GM21529 (cell line): Measurements from ENCODE around the gene MGLL.
"Not testable (repeated sequence)": the region's sequence is repeated elsewhere in the genome, so short reads cannot be mapped to it uniquely, and the experiment has no call there.

ENCODE experiments used
- ATAC-seq: cut with Tn5 transposase; IDR thresholded peaks from one replicate; pipeline ENCODE4 v1.9.1; 2021; ENCODE audit not compliant: unreplicated experiment

MGLL gene

DNA sequence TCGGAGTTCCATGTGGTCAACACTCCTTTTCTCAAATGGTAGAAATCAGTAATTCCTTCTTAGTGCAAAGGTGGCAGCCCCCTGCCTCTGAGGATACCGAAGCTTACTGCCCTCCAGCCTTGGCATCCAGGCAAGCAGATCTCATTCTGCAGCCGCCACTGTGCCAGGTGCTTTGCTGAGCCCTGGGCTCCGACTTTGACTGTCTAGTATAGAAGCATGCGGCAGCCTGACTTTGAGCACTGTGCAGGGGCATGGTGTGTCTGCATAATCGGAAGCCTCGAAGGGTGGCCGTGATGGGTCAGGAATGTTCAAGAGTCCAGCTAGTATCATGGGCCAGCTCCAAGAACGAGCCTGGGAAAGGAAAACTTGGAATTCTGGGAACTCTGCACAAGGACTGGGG is 109.9 kb downstream of the MGLL start:
- ATAC-seq: no peak

DNA sequence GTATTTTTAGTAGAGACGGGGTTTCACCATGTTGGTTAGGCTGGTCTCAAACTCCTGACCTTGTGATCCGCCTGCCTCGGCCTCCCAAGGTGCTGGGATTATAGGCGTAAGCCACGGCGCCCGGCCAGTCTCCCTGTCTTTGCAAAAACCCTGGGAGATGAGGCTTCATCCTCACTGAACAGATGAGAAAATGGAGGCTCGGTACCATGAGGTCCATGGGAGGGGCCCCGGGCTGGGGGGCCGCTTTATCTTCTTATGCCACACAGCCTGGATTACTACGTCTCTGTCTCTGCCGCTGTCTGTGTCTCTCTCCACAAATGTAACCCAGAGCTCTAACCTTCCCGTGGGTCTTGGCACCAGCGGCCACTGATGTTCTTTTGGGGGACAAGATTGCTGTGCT is 110.4 kb downstream of the MGLL start:
- no peak for ATAC-seq

DNA sequence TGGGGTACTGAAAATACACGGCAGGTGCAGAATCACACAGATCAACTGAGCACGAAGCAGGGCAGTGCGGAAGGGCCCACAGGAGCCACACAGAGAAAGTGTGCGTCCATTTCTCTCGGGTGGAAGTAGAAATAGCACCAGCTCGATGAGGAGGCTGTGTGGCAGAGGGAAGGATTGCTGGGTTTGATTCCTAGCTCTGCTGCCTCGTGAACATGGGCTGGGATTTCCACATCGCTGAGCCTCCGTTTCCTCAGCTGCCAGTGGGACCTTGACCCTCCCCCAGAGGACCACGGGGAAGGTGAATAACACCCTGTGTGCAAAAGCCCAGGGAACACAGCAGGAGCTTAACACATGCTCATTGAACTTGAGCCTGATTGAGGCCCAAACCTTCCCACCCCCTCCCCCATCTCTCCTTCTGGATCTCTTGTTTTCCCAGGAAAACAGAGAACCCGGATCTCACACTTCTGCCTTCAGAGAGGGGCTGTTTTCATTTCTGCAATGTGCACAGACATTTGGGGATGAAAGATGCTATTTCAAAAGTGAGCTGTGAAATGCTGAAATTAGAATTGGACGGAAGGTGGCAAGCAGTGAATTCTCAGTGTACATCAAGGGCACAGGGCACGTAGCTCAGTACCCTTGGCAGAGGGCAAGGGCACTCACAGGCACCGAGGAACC is 111.2 kb downstream of the MGLL start:
- no peak for ATAC-seq

GRCh38 chr3:127710155-127710941 is 112.0 kb downstream of the MGLL start:
- no peak for ATAC-seq

DNA sequence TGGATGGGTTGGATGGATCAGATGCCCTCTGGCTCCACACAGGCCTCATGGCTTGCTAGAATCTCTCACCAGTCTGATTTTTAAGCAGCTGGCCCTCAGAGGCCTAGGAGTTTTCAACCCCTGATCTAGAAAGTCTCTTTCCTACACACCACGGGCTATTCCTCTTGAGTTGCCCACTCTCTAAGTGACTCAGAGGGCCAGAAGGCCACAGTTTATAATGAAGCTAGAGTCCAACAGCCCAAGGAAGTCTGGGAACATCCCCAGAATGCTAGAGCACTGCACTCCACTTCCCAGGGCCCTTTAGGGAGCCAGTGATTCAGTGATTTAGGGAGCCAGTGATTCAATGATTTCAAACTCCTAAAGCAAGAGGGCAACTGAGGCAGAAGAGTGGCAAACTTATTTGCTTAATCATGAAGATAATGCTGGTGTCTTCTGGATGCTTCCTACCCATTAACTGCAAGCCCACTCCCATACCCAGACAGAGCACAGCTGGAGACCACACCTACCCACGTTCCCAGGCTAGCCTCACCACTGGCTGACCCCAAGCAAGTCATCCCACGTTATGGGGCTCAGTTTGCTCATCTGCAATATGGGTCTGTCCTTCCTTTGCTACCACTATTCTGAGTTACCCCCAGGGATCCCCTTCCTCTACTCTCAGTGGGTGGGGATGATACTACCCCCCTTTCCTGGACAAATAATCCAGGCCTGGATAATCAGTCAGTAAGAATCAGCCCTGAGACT is 112.8 kb downstream of the MGLL start:
- no peak for ATAC-seq

DNA sequence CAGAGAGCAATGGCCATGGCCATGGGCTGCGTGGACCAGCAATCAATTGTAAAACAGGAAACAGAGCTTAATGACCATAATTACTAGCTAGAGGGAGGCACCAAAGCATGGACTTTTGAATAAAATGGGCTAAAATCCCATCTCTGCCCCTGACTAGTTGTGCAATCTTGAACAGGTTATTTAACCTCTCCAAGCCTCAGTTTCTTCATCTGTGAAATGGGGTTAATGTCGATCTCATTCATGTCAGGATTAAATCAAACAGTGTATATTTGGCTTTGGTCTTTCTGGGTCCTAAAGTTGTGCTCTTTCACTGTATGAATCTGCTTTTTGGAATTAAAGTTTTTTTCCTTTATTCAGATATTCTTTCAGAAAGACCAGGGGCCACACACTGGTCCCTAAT is 113.5 kb downstream of the MGLL start:
- ATAC-seq: no peak

GRCh38 chr3:127707851-127708411 is 114.4 kb downstream of the MGLL start:
- ATAC-seq: no peak

DNA sequence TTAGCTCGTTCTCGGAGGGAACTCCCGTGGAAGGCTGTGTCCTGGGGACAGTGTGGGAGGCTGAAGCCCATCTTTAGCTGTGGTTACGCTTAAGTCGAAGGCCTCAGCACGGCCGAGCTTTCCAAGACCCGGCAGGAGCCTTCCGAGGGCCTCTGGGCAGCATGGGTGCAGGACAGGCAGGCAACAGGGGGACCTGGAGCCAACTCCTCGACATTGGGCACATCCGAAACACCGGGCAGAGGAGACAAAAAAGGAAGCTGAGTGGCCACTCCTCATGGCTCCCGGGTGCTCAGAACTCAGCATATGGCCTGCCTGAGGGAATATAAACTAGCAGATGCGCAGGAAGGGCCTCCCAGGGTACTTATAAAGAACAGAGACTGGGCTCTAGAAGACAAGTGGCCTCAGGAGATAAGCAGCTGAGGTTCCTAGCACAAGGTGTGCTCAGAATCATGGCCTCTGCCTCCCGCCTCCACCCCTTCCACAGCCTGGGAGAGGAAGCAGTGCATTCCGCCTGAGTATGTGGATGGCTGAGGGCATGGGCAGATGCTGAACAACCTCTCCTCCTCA is 115.4 kb downstream of the MGLL start:
- no peak for ATAC-seq

DNA sequence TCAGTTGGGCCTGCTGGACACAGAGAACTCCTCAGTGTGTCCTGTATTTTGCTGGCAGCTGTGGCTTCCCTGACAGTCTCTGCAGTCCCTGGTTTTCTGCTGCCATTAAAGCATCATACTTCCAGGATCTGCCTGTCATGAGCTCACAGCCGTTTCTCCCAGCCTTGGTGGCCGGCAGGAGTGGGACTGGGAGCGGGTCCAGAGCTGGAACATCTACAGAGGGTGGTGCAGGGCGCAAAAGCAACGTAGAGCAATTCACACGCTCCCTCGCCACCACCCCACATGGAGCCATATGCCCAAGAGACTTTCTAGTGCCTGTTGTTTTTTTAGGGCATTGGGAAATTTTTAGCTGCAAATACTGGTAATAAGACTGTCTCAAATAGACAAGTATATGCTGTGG is 116.0 kb downstream of the MGLL start:
- no peak for ATAC-seq

- ATAC-seq: not testable (repeated sequence)
Observed at GRCh38 chr3:127704840-127705239, 117.5 kb downstream of the MGLL start.

DNA sequence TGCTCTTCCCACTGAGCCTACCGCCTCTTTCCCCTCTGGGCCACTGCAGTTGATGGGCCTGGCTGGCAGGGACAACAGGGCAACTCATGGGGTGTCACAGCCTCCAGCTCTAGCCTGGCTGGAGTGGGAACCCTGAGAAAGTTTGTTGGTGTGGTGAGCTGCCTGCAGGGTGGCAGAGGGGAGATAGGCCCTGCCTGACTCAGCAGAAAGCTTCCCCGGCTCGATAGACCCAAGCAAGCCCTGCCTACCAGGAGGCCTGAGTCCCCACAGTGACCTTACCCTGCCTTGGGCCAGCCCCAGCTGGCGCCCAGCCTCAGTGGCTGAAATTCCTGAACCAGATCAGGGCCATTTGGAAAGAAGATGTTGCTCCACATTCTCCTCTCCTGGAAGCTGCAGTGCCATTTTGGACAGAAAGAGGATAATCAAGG is 120.2 kb downstream of the MGLL start:
- no peak for ATAC-seq

GRCh38 chr3:127701280-127701911 is 120.9 kb downstream of the MGLL start:
- ATAC-seq: no peak

DNA sequence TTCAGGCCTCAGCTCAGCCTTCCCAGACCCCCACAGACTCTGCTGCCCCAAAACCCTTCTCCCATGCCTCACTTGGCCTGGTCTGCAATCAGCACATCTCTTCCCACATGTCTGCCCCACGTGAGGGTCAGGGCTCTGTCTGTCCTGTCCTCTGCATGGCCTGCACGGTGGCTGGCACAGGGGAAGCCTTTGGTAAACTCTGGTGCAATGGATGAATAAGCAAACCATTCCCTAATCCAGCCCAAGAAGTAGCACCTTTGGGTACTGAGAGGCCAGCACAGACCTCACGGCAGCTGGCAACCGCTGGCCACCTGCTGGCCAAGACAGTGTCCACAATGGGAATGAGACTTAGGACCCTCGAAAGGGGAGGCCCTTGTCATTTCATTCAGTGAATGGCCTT is 121.9 kb downstream of the MGLL start:
- ATAC-seq: no peak

- ATAC-seq: no peak
Observed at GRCh38 chr3:127699416-127700300, 122.7 kb downstream of the MGLL start.

- no peak for ATAC-seq
Observed at GRCh38 chr3:127698691-127699415, 123.5 kb downstream of the MGLL start.

- no peak for ATAC-seq
Observed at GRCh38 chr3:127698286-127698685, 124.0 kb downstream of the MGLL start.

GRCh38 chr3:127697551-127698240 is 124.6 kb downstream of the MGLL start:
- peak; percentile 78 for ATAC-seq

DNA sequence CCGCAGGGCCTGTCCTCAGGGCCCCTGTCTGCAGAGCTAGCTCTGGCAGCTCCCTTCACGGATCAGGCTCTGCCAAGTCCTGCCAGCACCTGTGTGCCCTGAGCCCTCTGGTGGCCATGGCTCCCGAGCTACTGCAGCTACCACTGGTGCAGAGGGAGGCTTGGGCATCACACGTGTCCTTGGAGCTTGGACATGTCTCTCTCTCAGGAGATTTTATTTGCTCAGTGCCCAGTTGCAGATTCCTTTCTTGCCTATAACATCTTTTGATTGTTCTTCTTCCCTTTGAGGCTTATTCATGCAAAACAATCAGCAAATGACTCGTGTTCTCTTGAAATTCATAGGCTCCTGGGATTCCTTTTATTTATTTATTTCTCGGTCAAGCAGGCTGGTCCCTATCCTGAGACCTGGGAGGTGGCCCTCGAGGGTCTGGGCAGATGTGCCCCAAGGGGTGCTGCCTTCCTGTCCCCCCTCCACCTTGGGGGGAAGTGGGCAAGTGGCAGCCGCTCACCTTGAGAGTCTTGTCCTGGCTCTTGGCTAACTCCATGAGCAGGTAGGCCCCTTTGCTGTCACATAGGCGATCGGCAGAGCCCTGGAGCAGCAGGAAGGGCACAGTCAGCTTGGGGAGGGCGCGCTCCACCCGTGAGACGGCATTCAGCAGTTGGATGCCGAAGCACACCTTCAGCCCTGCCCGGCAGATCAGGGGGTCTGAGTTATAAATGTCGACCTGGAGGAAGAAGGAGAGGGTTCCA is 127.7 kb downstream of the MGLL start:
- no peak for ATAC-seq
